ENCODE results near the gene AFF2. TPM values are rescaled to one million over a fixed set of nuclear protein-coding genes. Genes with fewer than 3 reads are reported as not detected.

Gene AFF2
- total RNA-seq, 5 donors from 2014 or later (not counting 1 experiment from before 2014, with no cell fraction given) = 0.95 to 4.1 (median 2.3) TPM

DNA sequence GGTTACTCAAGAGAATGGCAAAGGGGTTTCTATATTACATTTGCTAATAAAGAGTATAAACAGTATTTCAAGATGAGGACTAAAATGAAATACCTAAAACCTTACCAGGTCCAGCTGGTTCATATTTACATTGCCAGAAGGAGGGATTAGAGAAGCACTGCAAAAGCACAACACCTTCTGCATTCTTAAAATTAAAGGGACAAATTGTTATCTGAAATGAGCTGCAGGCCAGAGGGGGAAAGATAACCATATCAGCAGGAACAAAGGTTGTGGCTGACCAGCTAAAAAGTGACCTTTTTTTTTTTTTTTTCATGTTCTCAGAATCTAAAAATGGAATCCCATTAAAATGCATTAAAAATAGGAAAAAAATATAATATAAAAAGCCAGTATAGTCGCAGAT lies 39.7 kb downstream of the AFF2 start:
- ATAC-seq (replicated peaks in 1 of 4) (no peak), DNase-seq (no peak)
- H3K27me3 Mint-ChIP-seq = peaks cover 0 to 6% of the 10 kb centered on the region in 2 donors
- POLR2A ChIA-PET = interaction anchor here (0.5 to 0.7 kb wide), 4 partner anchors 17 to 1336 kb away, joined by 3 to 4 read pairs (median 3); no protein-coding TSS in a partner anchor
- CTCF ChIA-PET = interaction anchor here in 1 of 2 donors (1.1 kb wide), 1 partner anchor 109 kb away, joined by 3 read pairs; no protein-coding TSS in a partner anchor
- Histone ChIP-seq H3K4me1 (ENCODE audit: control insufficient read depth in 1 of 2, extremely low read depth in 1 of 2, insufficient read depth in 2 of 2, low read length in 2 of 2) (no peaks in the 10 kb centered on the region), H3K27me3 (replicated peaks in 1 of 2; ENCODE audit: control insufficient read depth in 2 of 2, extremely low read depth in 1 of 2, insufficient read depth in 2 of 2, low read length in 1 of 2) (no peaks in the 10 kb centered on the region), H3K36me3 (ENCODE audit: control insufficient read depth in 2 of 2, extremely low read depth in 1 of 2, insufficient read depth in 1 of 2, low read length in 1 of 2) (no peaks in the 10 kb centered on the region), H3K9me3 (no peaks in the 10 kb centered on the region), H3K4me3 (ENCODE audit: control insufficient read depth in 1 of 2, extremely low read depth in 1 of 2, low read length in 1 of 2) (no peak overlapping the region), H3K27ac (ENCODE audit: low read length) (no peak overlapping the region)
- no peaks in the 10 kb centered on the region for H3K36me3 Mint-ChIP-seq
- whole genome bisulfite sequencing (ENCODE audit: insufficient coverage) = no CpG with 5 or more reads among the region's 1 CpG
- H3K9me3 Mint-ChIP-seq = no peaks in the 10 kb centered on the region
- H3K27ac Mint-ChIP-seq = no peak overlapping the region
- H3K4me1 Mint-ChIP-seq = no peaks in the 10 kb centered on the region
- no peak overlapping the region for H3K4me3 Mint-ChIP-seq

DNA sequence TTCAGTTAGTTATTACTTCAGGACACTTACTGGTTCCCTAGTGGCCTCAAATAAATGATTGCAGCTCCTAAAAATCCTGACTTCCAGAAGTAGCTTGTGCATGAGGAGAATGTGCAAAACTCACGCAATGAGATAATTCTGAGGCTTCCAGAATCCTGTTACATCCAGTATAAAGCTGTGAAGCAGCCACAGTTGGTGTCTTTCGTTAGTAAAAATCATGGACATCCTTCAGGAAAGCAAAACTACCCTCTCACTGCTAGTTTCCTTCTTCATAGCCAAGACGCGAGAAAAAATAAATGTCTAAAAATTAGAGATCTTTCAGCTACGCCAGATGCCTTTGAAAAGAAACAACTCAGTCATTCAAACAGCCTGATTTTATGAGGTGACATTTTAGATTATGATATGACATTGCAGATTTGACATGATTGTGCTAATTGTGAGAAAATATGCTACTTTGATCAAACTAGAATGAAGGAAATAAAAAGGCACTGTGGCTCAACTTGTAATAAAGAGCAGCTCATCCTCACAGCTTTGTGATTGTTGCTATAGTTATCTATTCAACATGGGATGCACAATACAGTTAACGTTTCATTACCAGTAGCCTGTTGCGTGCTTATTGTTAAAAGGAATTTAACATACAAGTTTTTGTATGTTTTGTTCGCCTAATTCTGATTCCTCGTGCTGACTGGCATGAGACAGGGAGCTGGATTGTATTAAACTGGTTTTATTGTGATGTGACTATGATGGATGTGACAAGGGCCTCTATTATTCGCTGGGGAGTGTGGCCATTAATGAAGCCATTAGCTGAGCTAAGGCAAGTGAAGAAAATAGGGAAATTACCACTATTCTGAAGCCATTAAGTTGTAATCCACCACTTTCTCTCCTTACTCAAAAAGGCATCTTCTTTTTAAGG lies 40.5 kb downstream of the AFF2 start:
- Histone ChIP-seq H3K27ac (ENCODE audit: low read length) (no peak overlapping the region), H3K4me3 (ENCODE audit: control insufficient read depth in 1 of 2, extremely low read depth in 1 of 2, low read length in 1 of 2) (no peak overlapping the region), H3K36me3 (ENCODE audit: control insufficient read depth in 2 of 2, extremely low read depth in 1 of 2, insufficient read depth in 1 of 2, low read length in 1 of 2) (no peaks in the 10 kb centered on the region), H3K27me3 (replicated peaks in 1 of 2; ENCODE audit: control insufficient read depth in 2 of 2, extremely low read depth in 1 of 2, insufficient read depth in 2 of 2, low read length in 1 of 2) (no peaks in the 10 kb centered on the region), H3K4me1 (ENCODE audit: control insufficient read depth in 1 of 2, extremely low read depth in 1 of 2, insufficient read depth in 2 of 2, low read length in 2 of 2) (no peaks in the 10 kb centered on the region), H3K9me3 (no peaks in the 10 kb centered on the region)
- Mint-ChIP-seq H3K27me3 (peaks cover 0 to 6% of the 10 kb centered on the region in 2 donors), H3K4me1 (no peaks in the 10 kb centered on the region), H3K36me3 (no peaks in the 10 kb centered on the region), H3K9me3 (no peaks in the 10 kb centered on the region), H3K4me3 (no peak overlapping the region), H3K27ac (no peak overlapping the region)
- ATAC-seq (replicated peaks in 1 of 4) = no peak
- ChIA-PET CTCF (interaction anchor here in 1 of 2 donors (0.7 to 1.1 kb wide), 2 partner anchors 11 to 108 kb away, joined by 3 read pairs; no protein-coding TSS in a partner anchor), POLR2A (interaction anchor here (0.5 kb wide), 2 partner anchors 17 to 633 kb away, joined by 3 to 4 read pairs; no protein-coding TSS in a partner anchor)
- 100% methylated on average over 1 of the region's 10 CpGs for WGBS (ENCODE audit: insufficient coverage)
- DNase-seq = no peak

DNA sequence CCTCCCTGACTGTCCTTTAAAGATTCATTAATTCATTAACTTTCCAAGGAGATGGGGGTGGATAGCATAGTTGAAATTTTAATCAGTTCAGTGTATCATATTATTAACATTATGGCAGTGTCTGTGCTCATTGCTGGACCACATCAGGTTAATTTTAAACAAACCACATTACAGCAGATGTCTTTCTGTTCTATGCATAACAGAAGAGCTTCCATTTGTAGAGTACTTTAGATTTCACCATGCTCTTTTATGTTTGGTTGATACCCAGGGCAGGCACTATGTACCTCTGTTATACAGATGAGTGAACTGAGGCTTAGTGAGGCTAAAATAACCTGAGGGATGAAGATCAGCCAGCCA lies 41.1 kb downstream of the AFF2 start:
- ChIA-PET POLR2A (no interaction called here), CTCF (no interaction called here)
- Histone ChIP-seq H3K27ac (ENCODE audit: low read length) (no peak overlapping the region), H3K27me3 (replicated peaks in 1 of 2; ENCODE audit: control insufficient read depth in 2 of 2, extremely low read depth in 1 of 2, insufficient read depth in 2 of 2, low read length in 1 of 2) (no peaks in the 10 kb centered on the region), H3K4me3 (ENCODE audit: control insufficient read depth in 1 of 2, extremely low read depth in 1 of 2, low read length in 1 of 2) (no peak overlapping the region), H3K36me3 (ENCODE audit: control insufficient read depth in 2 of 2, extremely low read depth in 1 of 2, insufficient read depth in 1 of 2, low read length in 1 of 2) (no peaks in the 10 kb centered on the region), H3K4me1 (ENCODE audit: control insufficient read depth in 1 of 2, extremely low read depth in 1 of 2, insufficient read depth in 2 of 2, low read length in 2 of 2) (no peaks in the 10 kb centered on the region), H3K9me3 (no peaks in the 10 kb centered on the region)
- H3K36me3 Mint-ChIP-seq = no peaks in the 10 kb centered on the region
- no peak for DNase-seq
- no peak overlapping the region for H3K4me3 Mint-ChIP-seq
- peaks cover 0 to 8% of the 10 kb centered on the region in 2 donors for H3K27me3 Mint-ChIP-seq
- H3K27ac Mint-ChIP-seq = no peak overlapping the region
- no peaks in the 10 kb centered on the region for H3K4me1 Mint-ChIP-seq
- H3K9me3 Mint-ChIP-seq = no peaks in the 10 kb centered on the region
- ATAC-seq (replicated peaks in 1 of 4) = no peak

GRCh38 chrX:148542481-148543255 lies 42.3 kb downstream of the AFF2 start:
- Mint-ChIP-seq H3K4me3 (no peak overlapping the region), H3K27ac (no peak overlapping the region), H3K36me3 (no peaks in the 10 kb centered on the region), H3K4me1 (no peaks in the 10 kb centered on the region), H3K9me3 (no peaks in the 10 kb centered on the region), H3K27me3 (peaks cover 0 to 8% of the 10 kb centered on the region in 2 donors)
- Histone ChIP-seq H3K36me3 (ENCODE audit: control insufficient read depth in 2 of 2, extremely low read depth in 1 of 2, insufficient read depth in 1 of 2, low read length in 1 of 2) (no peaks in the 10 kb centered on the region), H3K4me1 (ENCODE audit: control insufficient read depth in 1 of 2, extremely low read depth in 1 of 2, insufficient read depth in 2 of 2, low read length in 2 of 2) (no peaks in the 10 kb centered on the region), H3K4me3 (ENCODE audit: control insufficient read depth in 1 of 2, extremely low read depth in 1 of 2, low read length in 1 of 2) (no peak overlapping the region), H3K27ac (ENCODE audit: low read length) (no peak overlapping the region), H3K9me3 (no peaks in the 10 kb centered on the region), H3K27me3 (replicated peaks in 1 of 2; ENCODE audit: control insufficient read depth in 2 of 2, extremely low read depth in 1 of 2, insufficient read depth in 2 of 2, low read length in 1 of 2) (no peaks in the 10 kb centered on the region)
- ATAC-seq (replicated peaks in 1 of 4) = no peak
- CTCF ChIA-PET = no interaction called here
- WGBS (ENCODE audit: insufficient coverage) = 73% methylated on average over 2 of the region's 5 CpGs
- no peak for DNase-seq
- POLR2A ChIA-PET = no interaction called here

GRCh38 chrX:148552775-148553174 lies 52.4 kb downstream of the AFF2 start:
- DNase-seq (peak in 1 of 35 experiments; percentile 2), ATAC-seq (replicated peaks in 1 of 4) (no peak)
- Histone ChIP-seq H3K4me3 (ENCODE audit: control insufficient read depth in 1 of 2, extremely low read depth in 1 of 2, low read length in 1 of 2) (no peak overlapping the region), H3K27me3 (replicated peaks in 1 of 2; ENCODE audit: control insufficient read depth in 2 of 2, extremely low read depth in 1 of 2, insufficient read depth in 2 of 2, low read length in 1 of 2) (no peaks in the 10 kb centered on the region), H3K27ac (ENCODE audit: low read length) (no peak overlapping the region), H3K36me3 (ENCODE audit: control insufficient read depth in 2 of 2, extremely low read depth in 1 of 2, insufficient read depth in 1 of 2, low read length in 1 of 2) (no peaks in the 10 kb centered on the region), H3K4me1 (ENCODE audit: control insufficient read depth in 1 of 2, extremely low read depth in 1 of 2, insufficient read depth in 2 of 2, low read length in 2 of 2) (no peaks in the 10 kb centered on the region), H3K9me3 (no peaks in the 10 kb centered on the region)
- no CpG with 5 or more reads among the region's 2 CpGs for WGBS (ENCODE audit: insufficient coverage)
- Mint-ChIP-seq H3K4me1 (peaks cover 0 to 3% (median 0%) of the 10 kb centered on the region in 3 donors), H3K4me3 (no peak overlapping the region), H3K36me3 (no peaks in the 10 kb centered on the region), H3K27ac (no peak overlapping the region), H3K9me3 (no peaks in the 10 kb centered on the region), H3K27me3 (peaks cover 0 to 14% of the 10 kb centered on the region in 2 donors)
- POLR2A ChIA-PET = no interaction called here
- CTCF ChIA-PET = interaction anchor here in 1 of 2 donors (1.1 kb wide), 1 partner anchor 12 kb away, joined by 3 read pairs; no protein-coding TSS in a partner anchor

GRCh38 chrX:148555101-148555500 lies 54.7 kb downstream of the AFF2 start:
- H3K36me3 ChIP-seq (ENCODE audit: control insufficient read depth in 2 of 2, extremely low read depth in 1 of 2, insufficient read depth in 1 of 2, low read length in 1 of 2) = no peaks in the 10 kb centered on the region
- H3K4me1 ChIP-seq (ENCODE audit: control insufficient read depth in 1 of 2, extremely low read depth in 1 of 2, insufficient read depth in 2 of 2, low read length in 2 of 2) = no peaks in the 10 kb centered on the region
- Mint-ChIP-seq H3K27ac (no peak overlapping the region), H3K9me3 (no peaks in the 10 kb centered on the region), H3K36me3 (no peaks in the 10 kb centered on the region), H3K4me1 (peaks cover 0 to 3% (median 0%) of the 10 kb centered on the region in 3 donors), H3K27me3 (peaks cover 0 to 11% of the 10 kb centered on the region in 2 donors), H3K4me3 (no peak overlapping the region)
- CTCF ChIA-PET = no interaction called here
- ATAC-seq (replicated peaks in 1 of 4) = no peak
- no CpG with 5 or more reads among the region's 3 CpGs for WGBS (ENCODE audit: insufficient coverage)
- no peak overlapping the region for H3K27ac ChIP-seq (ENCODE audit: low read length)
- no peak for DNase-seq
- H3K27me3 ChIP-seq (replicated peaks in 1 of 2; ENCODE audit: control insufficient read depth in 2 of 2, extremely low read depth in 1 of 2, insufficient read depth in 2 of 2, low read length in 1 of 2) = no peaks in the 10 kb centered on the region
- no peaks in the 10 kb centered on the region for H3K9me3 ChIP-seq
- no peak overlapping the region for H3K4me3 ChIP-seq (ENCODE audit: control insufficient read depth in 1 of 2, extremely low read depth in 1 of 2, low read length in 1 of 2)
- POLR2A ChIA-PET = no interaction called here

All from T-cell (primary cell).